Measurements from ENCODE around the gene TCF12.

The TCF12 gene

DNA sequence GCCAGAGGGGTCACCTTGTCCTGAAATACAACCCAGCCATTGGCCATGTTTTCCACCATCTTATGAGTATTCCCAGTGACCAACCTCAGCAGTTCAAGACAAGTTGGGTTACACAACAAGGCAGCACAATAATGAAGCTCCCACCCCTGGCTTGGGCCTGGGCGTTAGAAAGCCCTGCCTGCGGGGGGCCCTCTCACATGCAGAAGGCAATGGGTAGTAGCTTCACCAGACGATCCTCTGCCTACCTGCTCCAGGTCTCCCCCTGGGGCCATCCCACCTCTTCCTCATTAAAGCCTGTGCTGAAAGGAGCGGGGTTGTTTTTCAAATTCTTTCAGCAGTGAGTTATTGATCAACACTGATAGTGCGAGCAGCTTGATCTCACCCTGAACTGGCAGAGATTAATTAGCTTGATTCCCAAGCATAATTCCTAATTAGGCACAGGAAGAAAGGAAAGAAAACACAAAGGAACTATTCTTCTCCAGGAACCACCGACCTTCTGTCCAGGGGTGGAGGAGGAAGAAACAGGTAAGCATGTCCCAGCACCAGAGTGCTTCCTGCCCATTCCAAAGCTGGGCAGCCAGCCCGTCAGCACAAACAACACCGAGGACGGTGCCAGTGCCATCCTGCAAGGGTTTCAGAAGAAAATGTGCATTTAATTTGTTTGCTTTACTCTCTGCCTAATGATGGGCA, 378.2 kb downstream of the TCF12 start:
- no peak overlapping the region for H3K4me3 Mint-ChIP-seq
- H3K36me3 Mint-ChIP-seq, result peaks cover 13% of the 10 kb centered on the region
- no peaks in the 10 kb centered on the region for H3K27me3 Mint-ChIP-seq
- no peaks in the 10 kb centered on the region for H3K9me3 Mint-ChIP-seq (ENCODE audit: low read depth)
- H3K27ac Mint-ChIP-seq, result no peak overlapping the region
- H3K4me1 Mint-ChIP-seq (ENCODE audit: low read depth), result no peaks in the 10 kb centered on the region

- H3K9me3 Mint-ChIP-seq (ENCODE audit: low read depth), result no peaks in the 10 kb centered on the region
- H3K4me3 Mint-ChIP-seq, result no peak overlapping the region
- H3K27me3 Mint-ChIP-seq, result no peaks in the 10 kb centered on the region
- H3K36me3 Mint-ChIP-seq, result peaks cover 7% of the 10 kb centered on the region
- no peak overlapping the region for H3K27ac Mint-ChIP-seq
- H3K4me1 Mint-ChIP-seq (ENCODE audit: low read depth), result no peaks in the 10 kb centered on the region
Observed at GRCh38 chr15:57297163-57297593, 378.7 kb downstream of the TCF12 start.

DNA sequence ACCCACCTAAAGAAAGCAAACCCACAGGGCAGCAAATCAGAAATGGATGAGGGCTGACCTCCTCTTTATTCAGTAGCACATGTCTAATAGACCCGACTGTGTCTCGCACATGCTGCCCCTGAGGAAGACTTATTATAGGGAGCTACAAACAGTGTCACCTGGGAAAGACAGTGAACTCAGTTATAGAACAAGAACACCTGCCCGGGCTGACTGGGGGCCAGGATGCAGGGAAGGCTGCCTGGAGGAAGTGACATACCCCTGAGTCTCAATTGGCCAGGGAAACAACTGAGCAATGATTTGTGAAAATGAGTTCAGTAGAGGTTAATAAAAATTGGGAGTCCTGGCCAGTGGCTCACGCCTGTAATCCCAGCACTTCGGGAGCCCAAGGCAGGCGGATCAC, 379.2 kb downstream of the TCF12 start:
- peaks cover 4% of the 10 kb centered on the region for H3K36me3 Mint-ChIP-seq
- no peaks in the 10 kb centered on the region for H3K9me3 Mint-ChIP-seq (ENCODE audit: low read depth)
- H3K27me3 Mint-ChIP-seq, result no peaks in the 10 kb centered on the region
- H3K4me1 Mint-ChIP-seq (ENCODE audit: low read depth), result no peaks in the 10 kb centered on the region
- H3K4me3 Mint-ChIP-seq, result no peak overlapping the region
- H3K27ac Mint-ChIP-seq, result no peak overlapping the region

DNA sequence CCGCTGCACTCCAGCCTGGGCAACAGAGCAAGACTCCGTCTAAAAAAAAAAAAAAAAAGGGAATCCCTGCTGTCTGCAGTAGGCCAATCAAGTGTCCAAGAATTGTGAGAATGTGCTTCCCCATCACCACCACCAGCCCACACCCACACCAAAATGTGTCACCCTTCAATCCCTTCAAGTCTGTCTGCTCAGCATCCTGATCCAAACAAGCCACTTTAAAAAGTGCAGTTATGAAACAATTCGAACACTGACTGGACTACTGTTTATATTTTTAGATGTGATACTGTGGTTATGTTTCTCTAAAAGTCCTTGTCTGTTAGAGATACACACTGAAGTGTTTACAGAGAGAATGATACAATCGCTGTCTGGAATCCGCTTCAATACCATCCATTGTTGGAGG, 379.8 kb downstream of the TCF12 start:
- Mint-ChIP-seq H3K27ac (no peak overlapping the region), H3K4me3 (no peak overlapping the region), H3K9me3 (ENCODE audit: low read depth) (no peaks in the 10 kb centered on the region), H3K4me1 (ENCODE audit: low read depth) (no peaks in the 10 kb centered on the region), H3K27me3 (no peaks in the 10 kb centered on the region), H3K36me3 (peaks cover 1% of the 10 kb centered on the region)

DNA sequence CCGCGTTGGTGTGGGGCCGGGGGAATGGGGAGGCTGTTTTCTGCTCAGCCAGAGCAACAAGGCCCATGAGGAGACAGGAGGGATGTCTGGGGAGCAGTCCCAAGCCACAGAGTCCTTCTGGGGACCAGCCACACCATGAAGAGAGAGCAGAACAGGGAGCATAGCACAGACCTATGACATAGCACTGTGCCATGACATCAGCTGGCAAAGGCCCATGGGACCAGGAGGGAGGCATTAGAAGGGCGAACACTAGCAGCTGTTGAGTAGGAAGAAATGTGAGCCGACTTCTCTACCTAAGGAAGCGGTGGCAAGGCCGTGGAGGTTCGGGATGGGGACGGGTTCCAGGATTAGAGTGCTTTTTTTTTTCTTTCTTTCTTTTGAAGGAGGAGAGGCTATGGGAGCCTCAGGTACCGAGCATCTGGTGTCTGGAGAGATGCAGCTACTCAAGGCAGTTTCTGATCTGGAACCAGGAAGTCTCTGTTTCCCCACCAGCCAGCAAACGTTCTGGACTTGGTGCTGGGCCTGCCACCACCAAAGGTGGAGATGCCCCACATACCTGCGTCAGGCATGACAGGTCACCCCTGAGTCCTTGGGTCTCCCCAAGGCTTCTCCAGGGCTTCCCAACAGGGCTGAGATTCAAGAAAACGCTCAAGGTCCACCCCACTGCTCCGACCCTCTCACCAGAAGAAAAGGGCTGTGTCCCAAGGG, 380.6 kb downstream of the TCF12 start:
- no peak overlapping the region for H3K27ac Mint-ChIP-seq

GRCh38 chr15:57301307-57301706, 382.9 kb downstream of the TCF12 start:
- Mint-ChIP-seq H3K4me1 (ENCODE audit: low read depth) (no peaks in the 10 kb centered on the region), H3K4me3 (no peak overlapping the region), H3K27ac (no peak overlapping the region), H3K27me3 (peaks cover 1% of the 10 kb centered on the region), H3K9me3 (ENCODE audit: low read depth) (no peaks in the 10 kb centered on the region), H3K36me3 (no peaks in the 10 kb centered on the region)

More for the DNA sequence above, 380.6 kb downstream of the TCF12 start:
- H3K9me3 Mint-ChIP-seq (ENCODE audit: low read depth), result no peaks in the 10 kb centered on the region
- no peaks in the 10 kb centered on the region for H3K27me3 Mint-ChIP-seq
- no peaks in the 10 kb centered on the region for H3K36me3 Mint-ChIP-seq
- no peaks in the 10 kb centered on the region for H3K4me1 Mint-ChIP-seq (ENCODE audit: low read depth)
- H3K4me3 Mint-ChIP-seq, result no peak overlapping the region

DNA sequence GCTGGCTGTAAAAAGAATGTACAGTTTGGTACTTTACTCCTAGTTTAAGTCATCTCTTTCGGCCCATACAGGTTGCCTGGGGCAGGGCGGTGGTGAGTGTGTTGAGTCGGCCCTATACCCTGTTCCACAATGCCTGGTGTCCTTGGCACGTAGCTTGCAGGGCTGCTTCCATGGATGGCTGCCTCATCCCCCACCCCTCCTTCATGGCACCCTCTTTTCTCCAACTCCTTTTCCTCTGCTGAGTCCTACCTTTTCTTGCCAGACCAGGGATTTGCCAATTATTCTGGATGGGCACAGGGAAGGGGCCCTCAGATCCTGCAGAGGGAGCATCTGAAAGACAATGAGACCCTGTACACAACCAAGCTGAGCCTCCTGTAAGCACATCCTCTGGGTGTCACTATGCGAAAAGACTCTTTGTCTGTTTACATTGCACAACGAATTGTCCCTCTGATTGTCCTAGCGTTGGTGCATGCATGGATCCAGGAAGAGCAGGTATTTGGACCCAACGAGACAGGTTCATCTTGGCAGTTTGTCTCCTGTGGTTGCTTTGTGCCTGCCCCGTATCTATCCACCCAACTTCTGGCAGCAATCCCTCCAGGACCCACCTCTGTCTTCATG, 384.3 kb downstream of the TCF12 start:
- H3K9me3 Mint-ChIP-seq (ENCODE audit: low read depth), result no peaks in the 10 kb centered on the region
- no peak overlapping the region for H3K27ac Mint-ChIP-seq
- H3K36me3 Mint-ChIP-seq, result no peaks in the 10 kb centered on the region
- no peak overlapping the region for H3K4me3 Mint-ChIP-seq
- no peaks in the 10 kb centered on the region for H3K4me1 Mint-ChIP-seq (ENCODE audit: low read depth)
- peaks cover 1% of the 10 kb centered on the region for H3K27me3 Mint-ChIP-seq

- Mint-ChIP-seq H3K27me3 (peaks cover 1% of the 10 kb centered on the region), H3K27ac (no peak overlapping the region), H3K4me1 (ENCODE audit: low read depth) (no peaks in the 10 kb centered on the region), H3K36me3 (no peaks in the 10 kb centered on the region), H3K9me3 (ENCODE audit: low read depth) (no peaks in the 10 kb centered on the region), H3K4me3 (peak overlapping the region; percentile 46)
Observed at GRCh38 chr15:57305009-57305408, 386.6 kb downstream of the TCF12 start.

DNA sequence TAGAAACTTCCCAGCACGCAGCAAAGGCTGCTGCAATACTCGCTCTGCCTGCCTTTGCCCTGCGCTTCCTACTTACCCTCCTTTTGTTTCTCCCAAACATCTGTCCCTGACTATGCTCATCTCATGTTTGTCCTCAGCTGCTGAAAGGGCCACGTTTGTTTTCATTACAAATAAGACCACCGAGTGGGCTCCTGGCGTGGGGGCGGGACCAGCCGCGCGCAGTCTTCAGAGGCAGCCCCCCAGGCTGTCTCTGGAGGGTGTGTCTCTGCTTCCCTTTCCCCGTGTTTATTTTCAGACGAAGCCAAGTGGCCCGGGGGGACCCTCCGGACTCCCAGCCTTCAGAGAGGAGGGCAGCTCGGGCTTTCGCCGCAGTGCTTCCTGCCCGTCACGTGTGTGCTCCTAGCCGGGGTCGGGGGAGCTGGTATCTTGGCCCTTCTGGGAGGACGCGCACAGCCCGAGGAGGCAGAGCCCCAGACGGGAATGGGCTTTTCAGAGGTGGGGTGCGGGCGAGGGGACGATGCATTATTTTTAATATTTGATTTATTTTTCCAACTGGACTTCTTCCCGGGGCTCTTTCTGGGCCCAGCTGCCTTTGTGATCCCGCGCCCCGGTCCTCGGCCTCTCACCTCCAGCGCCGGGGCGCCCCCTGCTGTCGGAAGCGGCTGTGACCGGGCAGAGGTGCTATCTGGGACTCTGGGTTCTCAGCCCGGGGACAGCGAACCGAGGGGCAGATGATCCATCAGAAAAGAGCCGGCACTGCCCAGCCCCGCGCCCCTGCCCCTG, 387.9 kb downstream of the TCF12 start:
- Mint-ChIP-seq H3K9me3 (ENCODE audit: low read depth) (no peaks in the 10 kb centered on the region), H3K27ac (no peak overlapping the region), H3K27me3 (peaks cover 1% of the 10 kb centered on the region), H3K4me1 (ENCODE audit: low read depth) (no peaks in the 10 kb centered on the region), H3K36me3 (no peaks in the 10 kb centered on the region), H3K4me3 (peak overlapping the region; percentile 53)

DNA sequence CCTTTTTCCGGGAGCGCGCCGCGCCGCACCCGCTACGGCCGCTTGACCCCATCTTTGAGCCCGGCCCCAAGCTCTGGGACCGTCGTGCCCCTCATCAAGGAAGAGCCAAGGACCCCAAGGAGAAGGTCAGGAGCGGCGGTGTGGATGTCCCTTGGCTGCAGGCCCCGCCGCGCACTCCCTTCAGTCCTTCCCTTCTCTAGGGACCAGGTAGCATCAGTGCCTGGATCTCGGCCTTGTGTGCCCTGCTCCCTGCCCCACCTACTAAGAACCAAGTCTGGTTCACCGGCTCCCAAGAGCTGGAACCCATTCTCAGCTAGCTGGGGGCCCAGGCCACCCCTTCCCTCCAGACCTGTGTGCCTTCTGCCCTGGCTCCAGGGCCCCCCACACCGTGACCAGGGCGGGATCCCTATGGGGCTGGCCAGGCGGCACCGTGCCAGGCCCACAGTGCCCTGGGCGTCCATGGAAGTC, 388.5 kb downstream of the TCF12 start:
- Mint-ChIP-seq H3K36me3 (no peaks in the 10 kb centered on the region), H3K4me3 (no peak overlapping the region), H3K27me3 (peaks cover 1% of the 10 kb centered on the region), H3K27ac (no peak overlapping the region), H3K9me3 (ENCODE audit: low read depth) (no peaks in the 10 kb centered on the region), H3K4me1 (ENCODE audit: low read depth) (no peaks in the 10 kb centered on the region)

GRCh38 chr15:57307527-57308169, 389.2 kb downstream of the TCF12 start:
- Mint-ChIP-seq H3K27me3 (peaks cover 1% of the 10 kb centered on the region), H3K9me3 (ENCODE audit: low read depth) (no peaks in the 10 kb centered on the region), H3K36me3 (no peaks in the 10 kb centered on the region), H3K4me3 (no peak overlapping the region), H3K4me1 (ENCODE audit: low read depth) (no peaks in the 10 kb centered on the region), H3K27ac (no peak overlapping the region)

GRCh38 chr15:57308170-57308545, 389.7 kb downstream of the TCF12 start:
- Mint-ChIP-seq H3K27ac (no peak overlapping the region), H3K4me1 (ENCODE audit: low read depth) (no peaks in the 10 kb centered on the region), H3K36me3 (no peaks in the 10 kb centered on the region), H3K9me3 (ENCODE audit: low read depth) (no peaks in the 10 kb centered on the region), H3K27me3 (peaks cover 1% of the 10 kb centered on the region), H3K4me3 (no peak overlapping the region)

DNA sequence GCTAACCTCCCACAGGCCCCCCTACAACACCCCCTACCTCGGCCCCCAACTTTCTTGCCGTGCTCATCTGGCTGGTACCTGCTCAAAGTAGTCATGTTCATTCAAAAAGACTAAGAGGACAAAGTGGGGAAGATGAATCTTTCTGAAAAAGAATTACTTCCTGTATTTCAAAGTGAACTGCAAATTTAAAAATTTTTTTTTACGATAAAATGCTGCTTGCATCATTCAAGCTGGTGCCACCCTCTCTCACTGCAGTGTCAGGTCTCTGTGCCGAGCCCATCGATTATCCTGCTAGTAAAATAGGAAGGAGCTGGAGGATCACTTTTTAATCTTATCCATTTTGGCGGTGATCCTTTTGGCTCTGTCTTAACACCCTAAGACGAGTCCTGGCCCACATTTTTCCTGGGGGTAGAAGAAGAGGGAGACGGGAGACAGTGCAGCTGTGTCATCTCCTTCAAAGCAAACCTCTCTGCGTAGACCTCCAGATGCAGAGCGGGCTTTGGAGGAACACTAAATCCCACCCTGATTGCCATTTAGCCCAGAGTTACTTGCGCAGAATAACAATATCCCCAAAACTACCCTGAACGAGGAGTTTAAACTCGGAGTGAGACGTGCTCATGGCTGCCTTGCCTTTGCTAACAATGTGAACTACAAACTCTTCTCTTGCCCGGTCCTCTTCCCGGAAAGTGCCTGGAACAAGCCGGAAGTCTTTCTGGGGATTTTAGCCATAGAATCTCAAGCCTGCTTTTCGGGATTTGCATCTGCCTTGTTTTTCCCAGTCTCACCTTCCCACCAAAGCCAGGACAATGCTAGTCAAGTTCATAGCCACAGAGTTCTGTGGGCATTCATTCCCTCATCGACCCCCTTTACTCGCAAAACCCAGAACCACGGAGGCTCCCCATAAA, 391.7 kb downstream of the TCF12 start:
- H3K9me3 Mint-ChIP-seq (ENCODE audit: low read depth), result no peaks in the 10 kb centered on the region
- no peaks in the 10 kb centered on the region for H3K36me3 Mint-ChIP-seq
- H3K4me3 Mint-ChIP-seq, result no peak overlapping the region
- H3K27ac Mint-ChIP-seq, result no peak overlapping the region
- H3K27me3 Mint-ChIP-seq, result peaks cover under 1% of the 10 kb centered on the region
- H3K4me1 Mint-ChIP-seq (ENCODE audit: low read depth), result no peaks in the 10 kb centered on the region

DNA sequence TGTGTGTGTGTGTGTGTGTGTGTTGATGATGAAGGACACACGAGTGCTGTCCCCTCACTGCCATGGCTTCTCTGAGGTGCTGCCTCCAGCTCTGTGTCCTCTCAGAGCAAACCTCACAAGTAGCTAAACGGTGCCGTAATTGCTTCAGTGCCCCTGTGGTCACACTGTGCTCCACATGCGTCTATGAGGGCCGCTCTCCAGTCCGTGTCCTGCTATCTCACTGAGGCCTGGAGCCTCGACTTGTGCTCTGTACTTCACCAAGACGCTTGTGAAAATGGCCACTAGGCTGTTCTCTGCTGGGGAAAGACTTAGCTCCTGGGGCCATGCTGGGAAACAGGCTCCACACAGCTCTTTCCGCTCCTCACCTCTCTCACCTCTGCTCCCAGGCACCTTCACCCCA, 392.4 kb downstream of the TCF12 start:
- H3K36me3 Mint-ChIP-seq, result no peaks in the 10 kb centered on the region
- H3K9me3 Mint-ChIP-seq (ENCODE audit: low read depth), result no peaks in the 10 kb centered on the region
- H3K4me1 Mint-ChIP-seq (ENCODE audit: low read depth), result no peaks in the 10 kb centered on the region
- H3K27me3 Mint-ChIP-seq, result no peaks in the 10 kb centered on the region
- H3K27ac Mint-ChIP-seq, result no peak overlapping the region
- no peak overlapping the region for H3K4me3 Mint-ChIP-seq

All from activated naive CD8-positive, alpha-beta T cell (primary cell).